DOHH2 (cell line): Measurements from ENCODE around the gene ATP8A2.

ENCODE experiments used
- H3F3A ChIP-seq: fragments of 200-600 bp; sonication (generic), shearing (Covaris generic); 2 replicates; pipeline ENCODE4 v1.6.0; 2016; ENCODE audit warnings: antibody characterized with exemption, mild to moderate bottlenecking; ENCODE audit not compliant: control insufficient read depth, insufficient read depth
- H3K27ac ChIP-seq: fragments of 200-600 bp; sonication (generic); 2 replicates; pipeline ENCODE4 v1.5.1; 2014; ENCODE audit warnings: low read depth, mild to moderate bottlenecking, low read length, moderate library complexity
- H3K27me3 ChIP-seq: fragments of 200-600 bp; sonication (generic); 2 replicates; pipeline ENCODE4 v1.6.1; 2014; ENCODE audit warnings: mild to moderate bottlenecking, low read length, mixed read lengths; ENCODE audit not compliant: control insufficient read depth
- H3K36me3 ChIP-seq: fragments of 200-600 bp; sonication (generic); 2 replicates; pipeline ENCODE4 v1.6.1; 2014; ENCODE audit warnings: mild to moderate bottlenecking, low read length, moderate library complexity, mixed read lengths; ENCODE audit not compliant: control insufficient read depth
- H3K4me1 ChIP-seq: fragments of 200-600 bp; sonication (generic); 2 replicates; pipeline ENCODE4 v1.6.1; 2014; ENCODE audit warnings: mild to moderate bottlenecking, low read length, mixed read lengths; ENCODE audit not compliant: control insufficient read depth
- H3K4me2 ChIP-seq: fragments of 200-600 bp; sonication (generic); 2 replicates; pipeline ENCODE4 v1.6.0; 2014; ENCODE audit warnings: mild to moderate bottlenecking, low read length, moderate library complexity
- H3K4me3 ChIP-seq: fragments of 200-600 bp; sonication (generic); 2 replicates; pipeline ENCODE4 v1.5.1; 2014; ENCODE audit warnings: mild to moderate bottlenecking, low read length, mixed read lengths
- H3K79me2 ChIP-seq: fragments of 200-600 bp; sonication (generic); 2 replicates; pipeline ENCODE4 v1.6.1; 2014; ENCODE audit warnings: mild to moderate bottlenecking, low read length, mixed read lengths; ENCODE audit not compliant: control insufficient read depth
- H3K9me2 ChIP-seq: fragments of 200-600 bp; sonication (generic); replicated peaks from 2 replicates; pipeline ENCODE4 v1.6.1; 2014; ENCODE audit warnings: mild to moderate bottlenecking, low read length, mixed read lengths; ENCODE audit not compliant: control insufficient read depth
- H3K9me3 ChIP-seq: fragments of 200-600 bp; sonication (generic); 2 replicates; pipeline ENCODE4 v1.6.1; 2014; ENCODE audit warnings: antibody characterized with exemption, low read length, mixed read lengths; ENCODE audit not compliant: control insufficient read depth, insufficient read depth
- H4K20me1 ChIP-seq: fragments of 200-600 bp; sonication (generic); 2 replicates; pipeline ENCODE4 v1.6.0; 2014; ENCODE audit warnings: low read depth, mild to moderate bottlenecking, antibody characterized with exemption, low read length, moderate library complexity; ENCODE audit not compliant: control insufficient read depth, insufficient read depth
- CTCF ChIP-seq: fragments of 200-600 bp; sonication (generic); IDR thresholded peaks from one replicate; pipeline ENCODE4 v1.5.1; 2014; ENCODE audit warnings: antibody characterized with exemption, mild to moderate bottlenecking, low read depth, low read length; ENCODE audit not compliant: poor library complexity, severe bottlenecking
- EZH2phosphoT487 ChIP-seq: fragments of 200-600 bp; sonication (generic); IDR thresholded peaks from 2 replicates; pipeline ENCODE4 v1.6.1; 2017; ENCODE audit warnings: borderline replicate concordance, mild to moderate bottlenecking, antibody characterized with exemption, low read length, moderate library complexity, mixed read lengths

The ATP8A2 gene

DNA sequence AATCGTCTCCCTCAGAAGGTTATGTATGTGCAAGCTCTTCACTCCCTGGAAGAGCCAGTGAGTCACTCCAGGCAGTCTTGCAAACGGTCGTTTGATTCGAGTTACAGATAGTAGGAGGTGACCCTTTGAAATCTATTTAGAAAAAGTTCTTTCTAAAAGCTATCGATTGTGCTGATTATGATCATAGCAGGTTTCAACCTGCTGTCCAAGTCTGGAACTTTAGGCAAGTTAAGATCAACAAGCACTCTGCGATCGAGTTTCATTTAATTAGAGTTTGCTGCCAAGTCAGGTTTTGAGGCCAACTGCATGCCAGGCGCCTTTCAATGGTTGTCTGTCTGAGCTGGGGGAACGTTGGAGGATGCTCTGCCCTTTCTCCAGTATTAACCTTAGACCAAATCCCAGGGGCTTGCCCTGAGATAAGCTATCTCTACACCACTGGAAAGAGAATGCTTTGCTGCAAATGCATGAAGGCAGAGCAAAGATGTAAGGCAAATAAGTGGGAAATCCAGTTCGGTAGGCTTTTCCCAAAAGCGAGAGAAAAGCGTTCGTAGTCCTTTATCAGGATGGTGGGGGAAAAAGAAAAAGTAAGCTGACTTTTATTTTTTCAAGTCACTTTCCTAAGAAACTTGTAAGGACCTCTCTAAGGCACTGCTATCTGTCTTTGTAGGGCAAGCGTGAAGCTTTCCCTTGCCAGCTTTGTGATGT is 287.5 kb downstream of the ATP8A2 start:
- no peaks in the 10 kb centered on the region for H3K27me3 ChIP-seq
- H3K9me3 ChIP-seq, result no peaks in the 10 kb centered on the region
- no peak for TF ChIP-seq CTCF
- no peak for TF ChIP-seq EZH2phosphoT487
- no peak overlapping the region for H3K27ac ChIP-seq
- H3F3A ChIP-seq, result no peaks in the 10 kb centered on the region
- no peak overlapping the region for H3K4me2 ChIP-seq
- no peaks in the 10 kb centered on the region for H3K79me2 ChIP-seq
- H3K36me3 ChIP-seq, result no peaks in the 10 kb centered on the region
- H3K4me1 ChIP-seq, result no peaks in the 10 kb centered on the region
- no peaks in the 10 kb centered on the region for H4K20me1 ChIP-seq
- no peak overlapping the region for H3K4me3 ChIP-seq
- H3K9me2 ChIP-seq, result no peaks in the 10 kb centered on the region

DNA sequence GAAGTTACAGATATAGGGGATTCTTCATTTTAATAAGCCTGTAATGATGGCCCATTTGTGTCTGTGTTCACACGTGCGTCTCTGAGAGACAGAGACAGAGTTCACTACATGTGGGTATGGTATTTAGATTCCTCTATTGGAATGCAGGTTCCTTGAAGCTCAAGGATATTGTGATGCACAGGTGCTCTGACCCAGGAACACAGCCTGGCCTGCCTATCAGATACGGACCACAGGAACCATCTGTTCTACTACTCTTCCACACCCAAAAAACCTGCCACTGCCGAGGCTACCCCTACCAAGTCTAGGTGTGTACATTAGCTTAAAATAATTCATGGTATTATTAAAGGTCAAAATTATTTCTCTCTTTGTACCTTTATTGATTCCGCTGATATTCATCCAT is 289.2 kb downstream of the ATP8A2 start:
- Histone ChIP-seq H3K27me3 (no peaks in the 10 kb centered on the region), H3K4me1 (no peaks in the 10 kb centered on the region), H3K27ac (no peak overlapping the region), H3K9me2 (no peaks in the 10 kb centered on the region), H3K4me3 (no peak overlapping the region), H3K4me2 (no peak overlapping the region), H4K20me1 (no peaks in the 10 kb centered on the region), H3K9me3 (no peaks in the 10 kb centered on the region), H3K79me2 (no peaks in the 10 kb centered on the region), H3F3A (no peaks in the 10 kb centered on the region), H3K36me3 (no peaks in the 10 kb centered on the region)
- TF ChIP-seq CTCF, result no peak
- no peak for TF ChIP-seq EZH2phosphoT487

GRCh38 chr13:25662516-25662915 is 290.7 kb downstream of the ATP8A2 start:
- H3K4me1 ChIP-seq, result no peaks in the 10 kb centered on the region
- TF ChIP-seq EZH2phosphoT487 (no peak), CTCF (no peak)
- no peaks in the 10 kb centered on the region for H3K79me2 ChIP-seq
- no peak overlapping the region for H3K27ac ChIP-seq
- H3K4me2 ChIP-seq, result no peak overlapping the region
- no peaks in the 10 kb centered on the region for H3F3A ChIP-seq
- H3K9me3 ChIP-seq, result no peaks in the 10 kb centered on the region
- H3K36me3 ChIP-seq, result no peaks in the 10 kb centered on the region
- H3K9me2 ChIP-seq, result no peaks in the 10 kb centered on the region
- no peaks in the 10 kb centered on the region for H4K20me1 ChIP-seq
- H3K4me3 ChIP-seq, result no peak overlapping the region
- H3K27me3 ChIP-seq, result no peaks in the 10 kb centered on the region
